ENCODE data around the gene KRTAP9-2. TPM values are rescaled to one million over a fixed set of nuclear protein-coding genes. Genes with fewer than 3 reads are reported as not detected.
"Not testable (repeated sequence)": the region's sequence is repeated elsewhere in the genome, so short reads cannot be mapped to it uniquely, and the experiment has no call there.

Gene KRTAP9-2
- total RNA-seq, 2 experiments from 2014 or later, result not detected

DNA sequence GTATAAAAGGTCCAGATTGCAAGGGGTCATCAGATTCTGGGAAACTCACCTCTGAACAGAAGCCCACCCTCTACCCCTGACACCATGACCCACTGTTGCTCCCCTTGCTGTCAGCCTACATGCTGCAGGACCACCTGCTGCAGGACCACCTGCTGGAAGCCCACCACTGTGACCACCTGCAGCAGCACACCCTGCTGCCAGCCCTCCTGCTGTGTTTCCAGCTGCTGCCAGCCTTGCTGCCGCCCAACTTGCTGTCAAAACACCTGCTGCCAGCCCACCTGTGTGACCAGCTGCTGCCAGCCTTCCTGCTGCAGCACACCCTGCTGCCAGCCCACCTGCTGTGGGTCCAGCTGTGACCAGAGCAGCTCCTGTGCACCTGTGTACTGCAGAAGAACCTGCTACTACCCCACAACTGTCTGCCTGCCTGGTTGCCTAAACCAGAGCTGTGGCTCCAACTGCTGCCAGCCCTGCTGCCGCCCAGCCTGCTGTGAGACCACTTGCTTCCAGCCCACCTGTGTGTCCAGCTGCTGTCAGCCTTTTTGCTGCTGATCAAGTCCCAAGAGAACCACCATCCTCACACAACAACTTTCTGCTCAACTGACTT is 23.3 kb downstream of the KRTAP9-2 start, which contains the start of gene KRTAP9-4:
Gene KRTAP9-4, plus strand, starts transcription at position 51 of the 604 bp plus-strand sequence. Its CDS starts 34 bp downstream, at position 85.
- H3K27ac Mint-ChIP-seq; H3K4me1 Mint-ChIP-seq (ENCODE audit: low read depth); H3K36me3 Mint-ChIP-seq (ENCODE audit: low read depth); CTCF ChIA-PET; POLR2A ChIA-PET; H3K27me3 Mint-ChIP-seq; DNase-seq; H3K4me3 Mint-ChIP-seq; intact Hi-C loops (cut with micrococcal nuclease); ATAC-seq; H3K9me3 Mint-ChIP-seq: not testable (repeated sequence)

DNA sequence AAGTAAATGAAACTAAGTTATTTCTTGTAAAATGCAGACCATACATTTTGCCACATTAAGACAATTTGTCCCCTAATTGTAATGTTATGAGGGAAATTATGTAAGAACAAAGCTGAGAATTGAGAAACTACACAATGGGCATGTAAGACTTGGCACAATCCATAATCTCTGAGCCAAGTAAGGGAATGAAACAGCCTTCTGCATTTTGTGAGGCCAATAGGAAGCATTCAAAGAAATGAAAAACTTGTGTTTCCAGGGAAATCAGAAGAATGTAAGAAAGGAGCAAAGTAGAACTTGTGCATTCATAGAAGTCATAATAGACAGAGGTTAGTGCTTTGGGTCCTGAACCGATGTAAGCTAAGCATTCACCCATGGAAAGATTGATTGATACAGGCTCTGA is 24.8 kb downstream of the KRTAP9-2 start:
- ChIA-PET POLR2A (no interaction called here), CTCF (interaction anchor here (1.4 kb wide), 1 partner anchor 412 kb away, joined by 3 read pairs; no protein-coding TSS in a partner anchor)
- peaks cover 2% of the 10 kb centered on the region for H3K4me1 Mint-ChIP-seq (ENCODE audit: low read depth)
- no peaks in the 10 kb centered on the region for H3K27me3 Mint-ChIP-seq
- intact Hi-C loops (cut with micrococcal nuclease), result no loop called here
- H3K9me3 Mint-ChIP-seq, result no peaks in the 10 kb centered on the region
- H3K36me3 Mint-ChIP-seq (ENCODE audit: low read depth), result no peaks in the 10 kb centered on the region
- no peak for DNase-seq
- TF ChIP-seq, protein P1, sequence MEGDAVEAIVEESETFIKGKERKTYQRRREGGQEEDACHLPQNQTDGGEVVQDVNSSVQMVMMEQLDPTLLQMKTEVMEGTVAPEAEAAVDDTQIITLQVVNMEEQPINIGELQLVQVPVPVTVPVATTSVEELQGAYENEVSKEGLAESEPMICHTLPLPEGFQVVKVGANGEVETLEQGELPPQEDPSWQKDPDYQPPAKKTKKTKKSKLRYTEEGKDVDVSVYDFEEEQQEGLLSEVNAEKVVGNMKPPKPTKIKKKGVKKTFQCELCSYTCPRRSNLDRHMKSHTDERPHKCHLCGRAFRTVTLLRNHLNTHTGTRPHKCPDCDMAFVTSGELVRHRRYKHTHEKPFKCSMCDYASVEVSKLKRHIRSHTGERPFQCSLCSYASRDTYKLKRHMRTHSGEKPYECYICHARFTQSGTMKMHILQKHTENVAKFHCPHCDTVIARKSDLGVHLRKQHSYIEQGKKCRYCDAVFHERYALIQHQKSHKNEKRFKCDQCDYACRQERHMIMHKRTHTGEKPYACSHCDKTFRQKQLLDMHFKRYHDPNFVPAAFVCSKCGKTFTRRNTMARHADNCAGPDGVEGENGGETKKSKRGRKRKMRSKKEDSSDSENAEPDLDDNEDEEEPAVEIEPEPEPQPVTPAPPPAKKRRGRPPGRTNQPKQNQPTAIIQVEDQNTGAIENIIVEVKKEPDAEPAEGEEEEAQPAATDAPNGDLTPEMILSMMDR (IDR thresholded peaks at IDR 0.05), result no peak
- ATAC-seq, result no peak
- H3K27ac Mint-ChIP-seq, result no peak overlapping the region
- no peak overlapping the region for H3K4me3 Mint-ChIP-seq

DNA sequence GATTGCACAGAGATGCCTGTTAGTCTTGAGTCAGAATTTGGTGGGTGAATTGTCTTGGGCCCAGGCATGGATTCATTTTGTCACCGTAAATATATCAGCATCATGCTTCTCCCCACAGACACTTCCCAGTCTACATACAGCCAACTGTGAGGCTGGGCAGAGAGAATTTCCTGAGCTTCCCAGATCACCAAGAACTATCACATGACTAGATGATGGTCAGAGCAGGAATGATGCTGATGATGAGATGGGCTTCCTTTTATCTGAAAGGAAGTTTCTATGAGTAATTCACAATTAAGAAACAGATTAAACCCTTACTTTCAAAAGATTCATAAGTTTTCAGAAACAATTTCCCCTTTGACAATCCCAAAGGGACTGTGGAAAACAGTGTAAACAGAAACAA is 28.4 kb downstream of the KRTAP9-2 start:
- ChIA-PET POLR2A (no interaction called here), CTCF (no interaction called here)
- no peak overlapping the region for H3K4me3 Mint-ChIP-seq
- TF ChIP-seq, protein P1 (IDR thresholded peaks at IDR 0.05), result no peak
- intact Hi-C loops (cut with micrococcal nuclease), result no loop called here
- no peak overlapping the region for H3K27ac Mint-ChIP-seq
- ATAC-seq (no peak), DNase-seq (no peak)
- H3K36me3 Mint-ChIP-seq (ENCODE audit: low read depth), result no peaks in the 10 kb centered on the region
- H3K9me3 Mint-ChIP-seq, result no peaks in the 10 kb centered on the region
- H3K27me3 Mint-ChIP-seq, result peaks cover 10% of the 10 kb centered on the region
- H3K4me1 Mint-ChIP-seq (ENCODE audit: low read depth), result peaks cover 2% of the 10 kb centered on the region

DNA sequence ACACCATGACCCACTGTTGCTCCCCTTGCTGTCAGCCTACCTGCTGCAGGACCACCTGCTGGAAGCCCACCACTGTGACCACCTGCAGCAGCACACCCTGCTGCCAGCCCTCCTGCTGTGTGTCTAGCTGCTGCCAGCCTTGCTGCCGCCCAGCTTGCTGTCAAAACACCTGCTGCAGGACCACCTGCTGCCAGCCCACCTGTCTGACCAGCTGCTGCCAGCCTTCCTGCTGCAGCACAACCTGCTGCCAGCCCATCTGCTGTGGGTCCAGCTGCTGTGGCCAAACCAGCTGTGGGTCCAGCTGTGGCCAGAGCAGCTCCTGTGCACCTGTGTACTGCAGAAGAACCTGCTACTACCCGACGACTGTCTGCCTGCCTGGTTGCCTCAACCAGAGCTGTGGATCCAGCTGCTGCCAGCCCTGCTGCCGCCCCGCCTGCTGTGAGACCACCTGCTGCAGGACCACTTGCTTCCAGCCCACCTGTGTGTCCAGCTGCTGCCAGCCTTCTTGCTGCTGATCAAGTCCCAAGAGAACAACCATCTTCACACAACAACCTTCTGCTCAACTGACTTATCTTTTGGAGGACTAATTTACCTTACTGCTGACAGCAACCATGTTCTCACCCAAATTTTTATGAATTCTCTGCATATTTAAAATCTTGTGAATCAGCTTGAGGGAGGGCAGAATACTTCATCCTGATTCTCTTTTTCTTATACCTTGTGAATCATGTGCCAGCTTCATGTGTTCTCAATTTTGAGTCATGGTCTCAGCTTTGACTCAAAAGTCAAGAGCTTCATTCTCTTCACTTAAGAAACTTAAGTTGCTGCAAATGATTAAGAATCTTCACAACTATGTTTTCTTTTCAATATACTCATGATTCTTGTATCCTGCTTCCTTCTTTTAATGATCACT is 29.2 kb downstream of the KRTAP9-2 start, which contains the start of gene KRTAP9-9:
Gene KRTAP9-9, plus strand, starts transcription at position 4 of the 910 bp plus-strand sequence.
- H3K36me3 Mint-ChIP-seq (ENCODE audit: low read depth); intact Hi-C loops (cut with micrococcal nuclease); H3K27ac Mint-ChIP-seq; H3K9me3 Mint-ChIP-seq; POLR2A ChIA-PET; DNase-seq; H3K4me1 Mint-ChIP-seq (ENCODE audit: low read depth); H3K27me3 Mint-ChIP-seq; H3K4me3 Mint-ChIP-seq; ATAC-seq: not testable (repeated sequence)
- CTCF ChIA-PET, result interaction anchor here (1.0 kb wide), 1 partner anchor 74 kb away, joined by 3 read pairs; no protein-coding TSS in a partner anchor

DNA sequence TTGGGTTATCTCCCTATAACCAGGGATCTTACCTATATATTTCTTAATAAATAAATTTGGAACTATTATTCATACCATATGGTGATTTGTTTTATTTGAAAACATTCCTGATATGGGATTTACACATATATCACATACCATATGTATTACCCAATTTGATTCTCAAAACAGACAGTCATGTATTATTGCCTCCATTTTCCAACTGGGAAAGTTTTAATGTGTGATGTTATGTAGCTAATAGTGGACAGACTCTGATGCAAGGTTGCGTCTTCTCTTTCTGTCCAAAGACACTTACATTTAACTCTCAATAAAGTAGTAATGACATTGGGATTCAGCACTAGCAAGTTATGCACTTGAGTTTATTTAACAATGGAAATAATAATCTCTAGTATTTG is 29.8 kb downstream of the KRTAP9-2 start:
- H3K4me1 Mint-ChIP-seq (ENCODE audit: low read depth), result peaks cover 5% of the 10 kb centered on the region
- no peaks in the 10 kb centered on the region for H3K9me3 Mint-ChIP-seq
- H3K27ac Mint-ChIP-seq, result no peak overlapping the region
- ChIA-PET POLR2A (no interaction called here), CTCF (interaction anchor here (1.0 kb wide), 1 partner anchor 73 kb away, joined by 3 read pairs; no protein-coding TSS in a partner anchor)
- H3K36me3 Mint-ChIP-seq (ENCODE audit: low read depth), result no peaks in the 10 kb centered on the region
- H3K27me3 Mint-ChIP-seq, result peaks cover 10% of the 10 kb centered on the region
- ATAC-seq (no peak), DNase-seq (no peak)
- no peak overlapping the region for H3K4me3 Mint-ChIP-seq
- intact Hi-C loops (cut with micrococcal nuclease), result no loop called here
- TF ChIP-seq, protein P1 (IDR thresholded peaks at IDR 0.05), result no peak

DNA sequence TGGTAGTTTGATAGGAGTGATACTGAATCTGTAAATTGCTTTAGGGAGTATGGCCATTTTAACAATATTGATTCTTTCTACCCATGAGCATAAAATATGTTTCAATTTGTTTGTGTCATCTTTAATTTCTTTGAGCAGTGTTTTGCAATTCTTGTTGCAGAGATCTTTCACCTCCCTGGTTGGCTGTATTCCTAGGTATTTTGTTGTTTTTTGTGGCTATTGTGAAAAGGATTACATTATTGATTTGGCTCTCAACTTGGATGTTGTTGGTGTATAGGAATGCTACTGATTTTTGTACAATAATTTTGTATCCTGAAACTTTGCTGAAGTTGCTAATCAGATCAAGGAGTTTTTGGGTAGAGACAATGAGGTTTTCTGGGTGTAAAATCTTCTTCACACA is 32.0 kb downstream of the KRTAP9-2 start:
- peaks cover 5% of the 10 kb centered on the region for H3K4me1 Mint-ChIP-seq (ENCODE audit: low read depth)
- TF ChIP-seq, protein P1 (IDR thresholded peaks at IDR 0.05), result no peak
- no peak for ATAC-seq
- ChIA-PET CTCF (no interaction called here), POLR2A (no interaction called here)
- peaks cover 10% of the 10 kb centered on the region for H3K27me3 Mint-ChIP-seq
- no peak overlapping the region for H3K27ac Mint-ChIP-seq
- H3K36me3 Mint-ChIP-seq (ENCODE audit: low read depth), result no peaks in the 10 kb centered on the region
- H3K9me3 Mint-ChIP-seq, result no peaks in the 10 kb centered on the region
- no peak for DNase-seq
- intact Hi-C loops (cut with micrococcal nuclease), result no loop called here
- H3K4me3 Mint-ChIP-seq, result no peak overlapping the region
